ENCODE data around the gene ANKRD7.

Gene ANKRD7

DNA sequence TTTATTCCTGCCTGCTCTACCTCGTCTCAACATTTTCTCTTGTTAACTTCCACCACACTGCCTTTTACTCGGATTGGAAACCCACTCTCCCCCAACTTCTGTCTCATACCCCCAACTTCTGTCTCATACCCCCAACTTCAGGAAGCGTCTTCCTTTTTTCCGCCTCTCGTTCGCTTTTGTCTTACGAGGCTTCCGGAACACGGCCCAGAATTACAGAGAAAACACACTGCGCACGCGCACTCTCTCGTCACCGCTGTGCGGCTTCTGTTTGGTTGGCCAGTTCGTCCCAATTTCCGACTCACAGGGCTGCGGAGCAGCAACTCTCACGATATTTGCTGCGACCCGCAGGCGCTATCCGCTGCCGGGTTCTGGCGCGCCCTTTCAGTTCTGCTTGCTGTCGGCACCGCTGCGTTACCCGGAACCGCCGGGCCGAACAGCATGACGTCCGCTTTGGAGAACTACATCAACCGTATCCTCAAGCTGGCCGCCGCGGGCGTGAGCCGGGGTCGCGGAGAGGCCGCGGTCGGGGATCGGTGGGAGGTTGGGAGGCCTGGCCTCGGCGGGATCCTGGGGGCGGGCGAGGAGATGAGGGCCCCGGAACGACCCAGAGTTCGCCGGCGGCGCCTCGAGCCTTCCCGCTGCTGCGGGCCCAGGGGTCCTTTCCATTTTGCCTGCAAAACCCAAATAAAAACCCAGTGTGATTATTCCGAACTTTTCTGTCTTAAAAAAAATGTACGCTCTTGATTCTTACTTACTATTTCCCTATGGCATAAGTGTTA lies 40.5 kb upstream of the ANKRD7 start, which contains the start of gene LSM8 (continued):
- TF ChIP-seq ZSCAN16 (tag by site-specific recombination; IDR thresholded peaks at IDR 0.05), result no peak
- TF ChIP-seq ZNF76 (tag by site-specific recombination; IDR thresholded peaks at IDR 0.05; ENCODE audit: borderline replicate concordance, low read depth), result peak; percentile 69; the same call in 1 of the 2 replicates

GRCh38 chr7:118184565-118184940 lies 40.0 kb upstream of the ANKRD7 start:
- H3K4me3 ChIP-seq (ENCODE audit: low read depth, low read length), result peak overlapping the region; percentile 98
- POLR2A ChIA-PET, result no interaction called here
- peaks cover 26 to 29% of the 10 kb centered on the region in 2 experiments for H3K36me3 ChIP-seq (ENCODE audit: control insufficient read depth in 2 of 2, insufficient read depth in 1 of 2, low read length in 2 of 2)
- CTCF ChIA-PET, result interaction anchor here (3.4 kb wide), 1 partner anchor 11 kb away, joined by 15 read pairs; no protein-coding TSS in a partner anchor
- H3K27ac ChIP-seq (ENCODE audit: extremely low read depth, low read depth, low read length), result peak overlapping the region; percentile 69; the same call in 1 of the 2 replicates
- no peaks in the 10 kb centered on the region; the same call in 1 of the 2 replicates for H3K4me1 ChIP-seq (ENCODE audit: control insufficient read depth, insufficient read depth, low read length)
- H3K9me3 ChIP-seq (ENCODE audit: control insufficient read depth, insufficient read depth, low read depth, low read length), result no peaks in the 10 kb centered on the region
- TF ChIP-seq ZNF366 (tag by site-specific recombination; conservative IDR thresholded peaks at IDR 0.05) (no peak), ZNF561 (tag by site-specific recombination; IDR thresholded peaks at IDR 0.05; ENCODE audit: borderline replicate concordance) (0 out of 2 replicates have a peak, but pooled peaks have one; percentile 5), GLIS1 (tag by site-specific recombination; IDR thresholded peaks at IDR 0.05) (no peak), YY1 (tag by site-specific recombination; IDR thresholded peaks at IDR 0.05) (0 out of 2 replicates have a peak, but pooled peaks have one; percentile 2), ZNF48 (tag by site-specific recombination; IDR thresholded peaks at IDR 0.05) (no peak), ZFP69B (tag by site-specific recombination; IDR thresholded peaks at IDR 0.05) (no peak), TSHZ1 (tag by site-specific recombination; IDR thresholded peaks at IDR 0.05; ENCODE audit: borderline replicate concordance) (no peak), ZNF138 (tag by site-specific recombination; IDR thresholded peaks at IDR 0.05; ENCODE audit: borderline replicate concordance) (no peak), ZNF335 (tag by site-specific recombination; conservative IDR thresholded peaks at IDR 0.05) (peak; percentile 38), SCRT2 (tag by site-specific recombination; IDR thresholded peaks at IDR 0.05) (peak; percentile 57), ZBTB1 (tag by site-specific recombination; IDR thresholded peaks at IDR 0.05) (no peak), ZNF488 (tag by site-specific recombination; IDR thresholded peaks at IDR 0.05) (no peak), ZNF292 (tag by site-specific recombination; IDR thresholded peaks at IDR 0.05; ENCODE audit: borderline replicate concordance, low read depth) (no peak), YY2 (tag by site-specific recombination; IDR thresholded peaks at IDR 0.05) (no peak), ZNF623 (tag by site-specific recombination; IDR thresholded peaks at IDR 0.05) (no peak), ZXDB (tag by site-specific recombination; IDR thresholded peaks at IDR 0.05) (no peak), ZNF747 (tag by site-specific recombination; IDR thresholded peaks at IDR 0.05) (no peak), ZNF354C (tag by site-specific recombination; IDR thresholded peaks at IDR 0.05; ENCODE audit: borderline replicate concordance, low read depth) (no peak), GFI1B (tag by site-specific recombination; IDR thresholded peaks at IDR 0.05) (no peak), ZNF274 (IDR thresholded peaks at IDR 0.05; ENCODE audit: low read length) (no peak), ZNF274 (tag by site-specific recombination; IDR thresholded peaks at IDR 0.05; ENCODE audit: borderline replicate concordance) (no peak), GLI2 (tag by site-specific recombination; IDR thresholded peaks at IDR 0.05; ENCODE audit: borderline replicate concordance, low read depth) (no peak), ZNF169 (tag by site-specific recombination; IDR thresholded peaks at IDR 0.05) (no peak), ZNF223 (tag by site-specific recombination; IDR thresholded peaks at IDR 0.05) (no peak)
- TF ChIP-seq, protein P1, sequence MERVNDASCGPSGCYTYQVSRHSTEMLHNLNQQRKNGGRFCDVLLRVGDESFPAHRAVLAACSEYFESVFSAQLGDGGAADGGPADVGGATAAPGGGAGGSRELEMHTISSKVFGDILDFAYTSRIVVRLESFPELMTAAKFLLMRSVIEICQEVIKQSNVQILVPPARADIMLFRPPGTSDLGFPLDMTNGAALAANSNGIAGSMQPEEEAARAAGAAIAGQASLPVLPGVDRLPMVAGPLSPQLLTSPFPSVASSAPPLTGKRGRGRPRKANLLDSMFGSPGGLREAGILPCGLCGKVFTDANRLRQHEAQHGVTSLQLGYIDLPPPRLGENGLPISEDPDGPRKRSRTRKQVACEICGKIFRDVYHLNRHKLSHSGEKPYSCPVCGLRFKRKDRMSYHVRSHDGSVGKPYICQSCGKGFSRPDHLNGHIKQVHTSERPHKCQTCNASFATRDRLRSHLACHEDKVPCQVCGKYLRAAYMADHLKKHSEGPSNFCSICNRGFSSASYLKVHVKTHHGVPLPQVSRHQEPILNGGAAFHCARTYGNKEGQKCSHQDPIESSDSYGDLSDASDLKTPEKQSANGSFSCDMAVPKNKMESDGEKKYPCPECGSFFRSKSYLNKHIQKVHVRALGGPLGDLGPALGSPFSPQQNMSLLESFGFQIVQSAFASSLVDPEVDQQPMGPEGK (tag by site-specific recombination; IDR thresholded peaks at IDR 0.05), result no peak
- TF ChIP-seq, protein P2, sequence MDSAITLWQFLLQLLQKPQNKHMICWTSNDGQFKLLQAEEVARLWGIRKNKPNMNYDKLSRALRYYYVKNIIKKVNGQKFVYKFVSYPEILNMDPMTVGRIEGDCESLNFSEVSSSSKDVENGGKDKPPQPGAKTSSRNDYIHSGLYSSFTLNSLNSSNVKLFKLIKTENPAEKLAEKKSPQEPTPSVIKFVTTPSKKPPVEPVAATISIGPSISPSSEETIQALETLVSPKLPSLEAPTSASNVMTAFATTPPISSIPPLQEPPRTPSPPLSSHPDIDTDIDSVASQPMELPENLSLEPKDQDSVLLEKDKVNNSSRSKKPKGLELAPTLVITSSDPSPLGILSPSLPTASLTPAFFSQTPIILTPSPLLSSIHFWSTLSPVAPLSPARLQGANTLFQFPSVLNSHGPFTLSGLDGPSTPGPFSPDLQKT (IDR thresholded peaks at IDR 0.05; ENCODE audit: borderline replicate concordance, low read depth, low read length), result no peak
